ENCODE measurements around the gene KCNC3. TPM values are rescaled to one million over a fixed set of nuclear protein-coding genes. Genes with fewer than 3 reads are reported as not detected.

KCNC3 gene
- total RNA-seq, result 0.46 and 0.53 TPM in 2 replicates

DNA sequence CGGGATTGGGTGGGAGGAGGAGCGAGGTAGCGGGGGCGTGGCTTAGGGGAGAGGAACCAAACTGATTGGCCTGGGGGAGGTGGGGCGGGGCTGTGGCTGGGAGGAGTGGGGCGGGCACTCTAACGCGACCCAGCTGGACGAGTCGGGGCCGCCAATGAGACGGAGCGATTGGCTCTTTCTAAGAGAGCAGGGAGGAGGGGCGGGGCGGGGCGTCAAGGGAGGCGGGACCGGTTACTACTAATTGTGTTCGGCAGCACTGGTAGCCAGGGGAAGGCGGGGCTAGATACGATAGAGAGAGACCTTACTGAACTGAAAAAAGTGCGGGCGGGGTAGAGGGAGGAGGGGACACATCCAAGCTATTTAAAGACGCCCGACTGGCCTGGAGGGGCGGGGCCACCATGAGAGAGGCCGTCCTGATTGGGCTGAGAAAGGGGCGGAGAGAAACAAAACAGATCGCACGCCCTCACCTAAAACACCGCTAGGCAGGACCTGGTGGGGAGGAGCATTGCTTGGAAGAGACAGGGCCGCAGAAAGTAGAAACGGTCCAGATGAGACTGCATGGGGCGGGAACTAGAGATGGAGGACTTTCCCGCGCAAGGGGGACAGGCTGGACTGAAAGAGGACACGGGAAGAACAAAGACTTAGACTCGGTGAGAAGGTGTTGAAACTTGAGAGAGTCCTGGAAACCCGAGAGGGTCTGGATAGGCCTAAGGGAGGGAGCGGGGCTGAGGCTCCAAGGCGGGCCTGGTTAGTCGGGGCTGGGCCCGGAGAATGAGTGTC, at the start of gene KCNC3:
Gene KCNC3, minus strand, starts transcription at position 232 of the 780 bp plus-strand sequence. CDS start 295 bp downstream, outside the sequence.

GRCh38 chr19:50376166-50377050, 47.2 kb upstream of the KCNC3 start, which contains the start of gene NR1H2:
Gene NR1H2, plus strand, starts transcription at chr19:50376457. Its CDS starts 1,149 bp downstream, at chr19:50377606.

GRCh38 chr19:50365434-50366306, 36.5 kb upstream of the KCNC3 start, which contains the start of gene NAPSA:
Gene NAPSA, minus strand, starts transcription at chr19:50365639. Its CDS starts 18 bp downstream, at chr19:50365621.

Other genes starting within 250 kb of the KCNC3 start
- gene IZUMO2, start 166.1 kb downstream of the KCNC3 start, total RNA-seq, result not detected in 2 replicates
- gene MYH14, start 125.8 kb downstream of the KCNC3 start, total RNA-seq, result 0.03 and 0.13 TPM in 2 replicates
- gene NAPSA, start 36.3 kb upstream of the KCNC3 start, total RNA-seq, result 0.33 and 0.36 TPM in 2 replicates
- 89.7 and 97.9 TPM in 2 replicates for gene NR1H2, start 47.1 kb upstream of the KCNC3 start, total RNA-seq
- gene POLD1, start 55.0 kb upstream of the KCNC3 start, total RNA-seq, result 18.6 and 24.5 TPM in 2 replicates
- gene SPIB, start 89.6 kb upstream of the KCNC3 start, total RNA-seq, result not detected in 2 replicates
- not detected in 2 replicates for gene MYBPC2, start 103.5 kb upstream of the KCNC3 start, total RNA-seq
- gene EMC10, start 147.1 kb upstream of the KCNC3 start, total RNA-seq, result 84.3 and 87.3 TPM in 2 replicates
- 0.23 and 0.39 TPM in 2 replicates for gene GARIN5A, start 147.5 kb upstream of the KCNC3 start, total RNA-seq
- 35.9 and 37.4 TPM in 2 replicates for gene JOSD2, start 181.8 kb upstream of the KCNC3 start, total RNA-seq
- not detected in 2 replicates for gene ASPDH, start 184.5 kb upstream of the KCNC3 start, total RNA-seq
- 0.26 and 1.2 TPM in 2 replicates for gene LRRC4B, start 239.1 kb upstream of the KCNC3 start, total RNA-seq

All from smooth muscle cell of the pulmonary artery (primary cell).